HCT116 (cell line): Measurements from ENCODE around the gene TRMT1. TPM values are rescaled to one million over a fixed set of nuclear protein-coding genes. Genes with fewer than 3 reads are reported as not detected.

Experiments used
- ATAC-seq: fragments of 200-7000 bp; cut with Tn5 transposase; 2 replicates; pipeline ENCODE4 v1.9.1; 2020; ENCODE audit warnings: mild to moderate bottlenecking, moderate library complexity
- BruUV-seq: library from RNA; stranded (reverse); fragments of 400-500 nt; replicated peaks from 2 replicates; lab custom pipeline; 2021; lab: Mats Ljungman, UMichigan
- CTCF ChIA-PET: fragments of 300-600 bp; sonication (Branson Sonifier 250); formaldehyde crosslinking; loops from one replicate; lab custom pipeline; 2021; ENCODE audit warnings: antibody characterized with exemption; lab: Charles Lee
- POLR2A ChIA-PET: fragments of 300-600, 350-600 bp; sonication (Branson Sonifier 250); formaldehyde crosslinking; loops from one replicate; lab custom pipeline; 2021; ENCODE audit warnings: antibody characterized with exemption; lab: Charles Lee
- RAD21 ChIA-PET, 2 experiments: fragments of 300-600 bp; sonication (Branson Sonifier 250); formaldehyde crosslinking; loops; one replicate each; lab custom pipeline; 2023; ENCODE audit warnings: low total read pairs in 2 of 2; ENCODE audit not compliant: uncharacterized antibody in 2 of 2, unreplicated experiment in 2 of 2, low non-redundant PET in 1 of 2; lab: Charles Lee
- DNase-seq: peaks from one replicate; pipeline ENCODE4 v3.0.0-alpha.2; 2010; ENCODE audit warnings: low read depth, low spot score
- H2AFZ ChIP-seq: fragments of 200-600 bp; shearing (Covaris generic), sonication (generic); 2 replicates; pipeline ENCODE4 v1.6.1; 2017; ENCODE audit warnings: low read depth, mixed run types, mixed read lengths, antibody characterized with exemption, low read length; ENCODE audit not compliant: poor library complexity, severe bottlenecking
- H3K27ac ChIP-seq: 2 replicates; pipeline ENCODE4 v1.5.1; 2012; ENCODE audit warnings: low read depth, low read length
- H3K27me3 ChIP-seq: fragments of 200-600 bp; sonication (generic); 2 replicates; pipeline ENCODE4 v1.6.1; 2016; ENCODE audit warnings: mixed run types, low read length, mixed read lengths; ENCODE audit not compliant: insufficient read depth
- H3K36me3 ChIP-seq, 2 experiments: fragments of 200-500 bp in 1 of 2; fragments of 200-600 bp in 1 of 2; sonication (Bioruptor generic) in 1 of 2; sonication (generic) in 1 of 2; 2 replicates each; pipeline versions ENCODE4 v1.5.1 to v1.6.1; 2014 to 2016; ENCODE audit warnings: low read length in 2 of 2, inconsistent platforms in 1 of 2, mixed read lengths in 1 of 2, mixed run types in 1 of 2; ENCODE audit not compliant: insufficient read depth in 2 of 2, control insufficient read depth in 1 of 2
- H3K4me1 ChIP-seq, 2 experiments: fragments of 200-600 bp in 1 of 2; sonication (generic) in 1 of 2; 2 replicates each; pipeline versions ENCODE4 v1.5.1 to v1.6.1; 2012 to 2017; ENCODE audit warnings: low read length in 2 of 2, inconsistent platforms in 1 of 2, mild to moderate bottlenecking in 1 of 2, mixed read lengths in 1 of 2, mixed run types in 1 of 2, moderate library complexity in 1 of 2; ENCODE audit not compliant: insufficient read depth in 2 of 2, control insufficient read depth in 1 of 2
- H3K4me2 ChIP-seq: fragments of 200-600 bp; sonication (generic); 2 replicates; pipeline ENCODE4 v1.6.1; 2017; ENCODE audit warnings: mixed run types, low read length, mixed read lengths
- H3K4me3 ChIP-seq, 2 experiments: fragments of 200-600 bp in 1 of 2; sonication (generic) in 1 of 2; replicated peaks in 1 of 2; 2 replicates each; pipeline ENCODE4 v1.5.1; 2011 to 2016; ENCODE audit warnings: low read length in 2 of 2, control low read depth in 1 of 2, low read depth in 1 of 2, mild to moderate bottlenecking in 1 of 2, mixed read lengths in 1 of 2, mixed run types in 1 of 2
- H3K79me2 ChIP-seq: fragments of 200-600 bp; sonication (generic); 2 replicates; pipeline ENCODE4 v1.6.1; 2017; ENCODE audit warnings: mild to moderate bottlenecking, mixed run types, low read length, moderate library complexity, mixed read lengths; ENCODE audit not compliant: insufficient read depth
- H3K9ac ChIP-seq: fragments of 200-600 bp; sonication (generic); 2 replicates; pipeline ENCODE4 v1.6.1; 2016; ENCODE audit warnings: low read length, mixed read lengths
- H3K9me2 ChIP-seq: fragments of 200-600 bp; sonication (generic), shearing (Covaris generic); 2 replicates; pipeline ENCODE4 v1.6.1; 2017; ENCODE audit warnings: mixed run types, mild to moderate bottlenecking, moderate library complexity; ENCODE audit not compliant: insufficient read depth
- H3K9me3 ChIP-seq, 2 experiments: fragments of 200-500 bp in 1 of 2; fragments of 200-600 bp in 1 of 2; sonication (Bioruptor generic) in 1 of 2; sonication (generic) in 1 of 2; 2 replicates each; pipeline ENCODE4 v1.6.1; 2014 to 2017; ENCODE audit warnings: low read length in 2 of 2, mixed read lengths in 2 of 2, inconsistent platforms in 1 of 2, low read depth in 1 of 2, mild to moderate bottlenecking in 1 of 2, mixed run types in 1 of 2, moderate library complexity in 1 of 2; ENCODE audit not compliant: control insufficient read depth in 1 of 2, insufficient read depth in 1 of 2
- H4K20me1 ChIP-seq: fragments of 200-600 bp; sonication (generic), shearing (Covaris generic); 2 replicates; pipeline ENCODE4 v1.6.1; 2017; ENCODE audit warnings: mixed run types, mild to moderate bottlenecking, moderate library complexity; ENCODE audit not compliant: insufficient read depth
- CBX3 ChIP-seq: IDR thresholded peaks from 2 replicates; pipeline ENCODE4 v1.6.1; 2012; ENCODE audit warnings: low read depth
- CTCF ChIP-seq, 3 experiments: fragments of 200-600 bp in 1 of 3; sonication (generic) in 1 of 3; IDR thresholded peaks in 2 of 3; conservative IDR thresholded peaks in 1 of 3; 2 replicates each; pipeline ENCODE4 v1.5.1; 2012 to 2017; ENCODE audit warnings: low read depth in 2 of 3, low read length in 2 of 3, antibody characterized with exemption in 1 of 3, borderline replicate concordance in 1 of 3, control low read depth in 1 of 3, mild to moderate bottlenecking in 1 of 3, mixed read lengths in 1 of 3, mixed run types in 1 of 3, moderate library complexity in 1 of 3; ENCODE audit not compliant: insufficient read depth in 1 of 3
- EGR1 ChIP-seq: IDR thresholded peaks from 2 replicates; pipeline ENCODE4 v1.6.1; 2012; ENCODE audit warnings: low read depth
- ELF1 ChIP-seq: IDR thresholded peaks from 2 replicates; pipeline ENCODE4 v1.6.1; 2012; ENCODE audit warnings: low read depth, borderline replicate concordance
- EZH2 ChIP-seq: fragments of 200-600 bp; sonication (generic); IDR thresholded peaks from 2 replicates; pipeline ENCODE4 v1.6.1; 2017; ENCODE audit warnings: antibody characterized with exemption, mixed run types
- FOSL1 ChIP-seq: IDR thresholded peaks from 2 replicates; pipeline ENCODE4 v1.6.1; 2012; ENCODE audit warnings: low read depth
- MAX ChIP-seq: IDR thresholded peaks from 2 replicates; pipeline ENCODE4 v1.6.1; 2012
- POLR2A ChIP-seq: IDR thresholded peaks from 2 replicates; pipeline ENCODE4 v1.7.0; 2011; ENCODE audit warnings: borderline replicate concordance; ENCODE audit not compliant: insufficient read depth, insufficient read length; ENCODE audit errors: extremely low read depth
- POLR2AphosphoS5 ChIP-seq: IDR thresholded peaks from 2 replicates; pipeline ENCODE4 v1.6.1; 2011; ENCODE audit warnings: mild to moderate bottlenecking, low read depth, low read length, moderate library complexity
- RAD21 ChIP-seq: IDR thresholded peaks from 2 replicates; pipeline ENCODE4 v1.6.1; 2012; ENCODE audit warnings: low read depth, mild to moderate bottlenecking
- SIN3A ChIP-seq: IDR thresholded peaks from 2 replicates; pipeline ENCODE4 v1.6.1; 2012; ENCODE audit warnings: low read depth
- SP1 ChIP-seq: IDR thresholded peaks from 2 replicates; pipeline ENCODE4 v1.6.1; 2012; ENCODE audit warnings: low read depth
- SRF ChIP-seq: IDR thresholded peaks from 2 replicates; pipeline ENCODE4 v1.6.1; 2012; ENCODE audit warnings: low read depth
- TCF7L2 ChIP-seq: IDR thresholded peaks from 2 replicates; pipeline ENCODE4 v1.7.0; 2011; ENCODE audit warnings: borderline replicate concordance, inconsistent platforms; ENCODE audit not compliant: insufficient read depth, insufficient read length; ENCODE audit errors: extremely low read depth
- YY1 ChIP-seq: IDR thresholded peaks from 2 replicates; pipeline ENCODE4 v1.6.1; 2011; ENCODE audit warnings: low read length, low read depth, moderate library complexity, mild to moderate bottlenecking; ENCODE audit not compliant: insufficient replicate concordance; ENCODE audit errors: extremely low read depth
- ZBTB33 ChIP-seq: IDR thresholded peaks from 2 replicates; pipeline ENCODE4 v1.6.1; 2011; ENCODE audit warnings: mild to moderate bottlenecking, low read length, moderate library complexity; ENCODE audit not compliant: insufficient replicate concordance; ENCODE audit errors: extremely low read depth
- ZFX ChIP-seq: fragments of 450-650 bp; IDR thresholded peaks from 2 replicates; pipeline ENCODE4 v1.6.1; 2017
- ZNF274 ChIP-seq: fragments of 200-500 bp; sonication (Bioruptor generic); IDR thresholded peaks from 2 replicates; pipeline ENCODE4 v1.6.1; 2014; ENCODE audit warnings: mild to moderate bottlenecking, low read depth, low read length, inconsistent platforms
- intact Hi-C: fragments of 100-400 bp; cut with micrococcal nuclease; formaldehyde crosslinking; loops from 2 replicates; pipeline ENCODE4 v1.10.0; 2022
- total RNA-seq: library from RNA; stranded (reverse); gene quantifications from one replicate; pipeline ENCODE4 v1.2.1, GENCODE V29; 2021; ENCODE audit not compliant: unreplicated experiment
- TF ChIP-seq, protein P1 (sequence below): IDR thresholded peaks from 2 replicates; pipeline ENCODE4 v1.6.1; 2012
- TF ChIP-seq, protein P2 (sequence below): IDR thresholded peaks from 2 replicates; pipeline ENCODE4 v1.6.1; 2012; ENCODE audit warnings: low read depth

Gene TRMT1
- total RNA-seq, 1 experiment from 2014 or later, result 84.4 TPM

DNA sequence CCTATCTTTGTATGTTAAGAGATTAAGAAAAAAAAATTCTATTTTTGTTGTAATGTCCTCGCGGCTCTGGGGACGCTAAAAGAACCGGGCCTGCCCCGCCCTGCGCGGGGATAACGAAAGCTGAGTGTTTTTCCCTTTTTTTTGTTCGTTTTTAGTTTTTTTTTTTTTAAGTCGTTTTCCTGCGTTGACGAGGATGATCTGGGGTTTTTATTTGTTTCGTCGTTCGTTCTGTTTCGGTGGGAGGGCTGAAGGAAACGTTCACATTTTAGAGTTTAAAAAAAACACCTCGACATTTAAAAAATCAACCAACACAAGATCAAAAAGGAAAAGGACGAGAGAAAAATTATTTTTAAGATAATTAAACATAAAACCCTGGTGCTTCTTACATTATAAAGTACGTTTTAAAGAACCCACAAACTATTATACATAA lies 19.5 kb downstream of the TRMT1 start:
- RAD21 ChIA-PET, result interaction anchor here (0.5 to 1.0 kb wide), 2 partner anchors 65 to 119 kb away, joined by 3 read pairs; no protein-coding TSS in a partner anchor
- peaks cover 9 to 40% of the 10 kb centered on the region in 2 experiments; a peak in 3 of 4 replicates for H3K4me1 ChIP-seq
- DNase-seq (no peak), ATAC-seq (no peak)
- BruUV-seq, result TSS peak; percentile 44
- no peaks in the 10 kb centered on the region for H3K36me3 ChIP-seq
- H3K9me3 ChIP-seq, result no peaks in the 10 kb centered on the region
- H3K9ac ChIP-seq, result no peak overlapping the region
- H4K20me1 ChIP-seq, result no peaks in the 10 kb centered on the region
- no peaks in the 10 kb centered on the region for H3K79me2 ChIP-seq
- POLR2A ChIA-PET, result interaction anchor here (0.9 kb wide), 1 partner anchor 112 kb away, joined by 3 read pairs; no protein-coding TSS in a partner anchor
- H3K4me2 ChIP-seq, result no peak overlapping the region
- H2AFZ ChIP-seq, result no peak overlapping the region
- TF ChIP-seq SP1, result no peak
- TF ChIP-seq EGR1, result no peak
- no peak for TF ChIP-seq SIN3A
- TF ChIP-seq RAD21, result no peak
- no peak for TF ChIP-seq POLR2AphosphoS5
- TF ChIP-seq, protein P1, sequence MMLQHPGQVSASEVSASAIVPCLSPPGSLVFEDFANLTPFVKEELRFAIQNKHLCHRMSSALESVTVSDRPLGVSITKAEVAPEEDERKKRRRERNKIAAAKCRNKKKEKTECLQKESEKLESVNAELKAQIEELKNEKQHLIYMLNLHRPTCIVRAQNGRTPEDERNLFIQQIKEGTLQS, result no peak
- TF ChIP-seq EZH2, result no peak
- no peak for TF ChIP-seq CTCF (IDR thresholded peaks at IDR 0.05 in 2 of 3, conservative IDR thresholded peaks at IDR 0.05 in 1 of 3; ENCODE audit: borderline replicate concordance in 1 of 3, insufficient read depth in 1 of 3, low read depth in 2 of 3, low read length in 2 of 3)
- no peak for TF ChIP-seq ZFX
- TF ChIP-seq MAX, result no peak
- no peak for TF ChIP-seq ZNF274
- no peak for TF ChIP-seq CBX3
- no peak for TF ChIP-seq ELF1
- TF ChIP-seq YY1, result no peak
- TF ChIP-seq POLR2A, result no peak
- no peak for TF ChIP-seq TCF7L2
- TF ChIP-seq, protein P2, sequence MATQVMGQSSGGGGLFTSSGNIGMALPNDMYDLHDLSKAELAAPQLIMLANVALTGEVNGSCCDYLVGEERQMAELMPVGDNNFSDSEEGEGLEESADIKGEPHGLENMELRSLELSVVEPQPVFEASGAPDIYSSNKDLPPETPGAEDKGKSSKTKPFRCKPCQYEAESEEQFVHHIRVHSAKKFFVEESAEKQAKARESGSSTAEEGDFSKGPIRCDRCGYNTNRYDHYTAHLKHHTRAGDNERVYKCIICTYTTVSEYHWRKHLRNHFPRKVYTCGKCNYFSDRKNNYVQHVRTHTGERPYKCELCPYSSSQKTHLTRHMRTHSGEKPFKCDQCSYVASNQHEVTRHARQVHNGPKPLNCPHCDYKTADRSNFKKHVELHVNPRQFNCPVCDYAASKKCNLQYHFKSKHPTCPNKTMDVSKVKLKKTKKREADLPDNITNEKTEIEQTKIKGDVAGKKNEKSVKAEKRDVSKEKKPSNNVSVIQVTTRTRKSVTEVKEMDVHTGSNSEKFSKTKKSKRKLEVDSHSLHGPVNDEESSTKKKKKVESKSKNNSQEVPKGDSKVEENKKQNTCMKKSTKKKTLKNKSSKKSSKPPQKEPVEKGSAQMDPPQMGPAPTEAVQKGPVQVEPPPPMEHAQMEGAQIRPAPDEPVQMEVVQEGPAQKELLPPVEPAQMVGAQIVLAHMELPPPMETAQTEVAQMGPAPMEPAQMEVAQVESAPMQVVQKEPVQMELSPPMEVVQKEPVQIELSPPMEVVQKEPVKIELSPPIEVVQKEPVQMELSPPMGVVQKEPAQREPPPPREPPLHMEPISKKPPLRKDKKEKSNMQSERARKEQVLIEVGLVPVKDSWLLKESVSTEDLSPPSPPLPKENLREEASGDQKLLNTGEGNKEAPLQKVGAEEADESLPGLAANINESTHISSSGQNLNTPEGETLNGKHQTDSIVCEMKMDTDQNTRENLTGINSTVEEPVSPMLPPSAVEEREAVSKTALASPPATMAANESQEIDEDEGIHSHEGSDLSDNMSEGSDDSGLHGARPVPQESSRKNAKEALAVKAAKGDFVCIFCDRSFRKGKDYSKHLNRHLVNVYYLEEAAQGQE, result no peak
- TF ChIP-seq SRF, result no peak
- TF ChIP-seq FOSL1, result no peak
- TF ChIP-seq ZBTB33, result no peak
- no peak overlapping the region for H3K27ac ChIP-seq
- H3K4me3 ChIP-seq, result no peak overlapping the region
- CTCF ChIA-PET, result interaction anchor here (6.6 kb wide), 1 partner anchor 118 kb away, joined by 94 read pairs; no protein-coding TSS in a partner anchor
- H3K27me3 ChIP-seq, result no peaks in the 10 kb centered on the region
- H3K9me2 ChIP-seq, result no peaks in the 10 kb centered on the region
- intact Hi-C loops, result no loop called here
